Nephron (organoid): ENCODE results near the gene AEN.
A peak's percentile ranks its signal among the peaks of the same experiment; 100 is the strongest.

Experiments
- H3K27ac Mint-ChIP-seq, 3 experiments: 2 replicates each; pipeline ENCODE4 v1.8.0; 2020; ENCODE audit warnings: mixed read lengths in 3 of 3, mild to moderate bottlenecking in 2 of 3, moderate library complexity in 1 of 3
- H3K27me3 Mint-ChIP-seq: 2 replicates; pipeline ENCODE4 v1.8.0; 2021; ENCODE audit warnings: low read depth, mild to moderate bottlenecking, moderate library complexity, mixed read lengths
- H3K36me3 Mint-ChIP-seq: 2 replicates; pipeline ENCODE4 v1.8.0; 2020; ENCODE audit warnings: low read depth, mixed read lengths
- H3K4me1 Mint-ChIP-seq: 2 replicates; pipeline ENCODE4 v1.8.0; 2020; ENCODE audit warnings: mixed read lengths
- H3K4me3 Mint-ChIP-seq, 3 experiments: 2 replicates each; pipeline ENCODE4 v1.8.0; 2020; ENCODE audit warnings: mild to moderate bottlenecking in 3 of 3, mixed read lengths in 3 of 3, moderate library complexity in 2 of 3
- H3K9me3 Mint-ChIP-seq: 2 replicates; pipeline ENCODE4 v1.8.0; 2020; ENCODE audit warnings: mixed read lengths
- TF ChIP-seq, protein P1 (sequence below), 3 experiments: fragments of 200-600 bp; sonication (generic); IDR thresholded peaks; one replicate each; pipeline ENCODE4 v1.5.0; 2021; ENCODE audit warnings: antibody characterized with exemption in 3 of 3; ENCODE audit not compliant: unreplicated experiment in 3 of 3

AEN gene

DNA sequence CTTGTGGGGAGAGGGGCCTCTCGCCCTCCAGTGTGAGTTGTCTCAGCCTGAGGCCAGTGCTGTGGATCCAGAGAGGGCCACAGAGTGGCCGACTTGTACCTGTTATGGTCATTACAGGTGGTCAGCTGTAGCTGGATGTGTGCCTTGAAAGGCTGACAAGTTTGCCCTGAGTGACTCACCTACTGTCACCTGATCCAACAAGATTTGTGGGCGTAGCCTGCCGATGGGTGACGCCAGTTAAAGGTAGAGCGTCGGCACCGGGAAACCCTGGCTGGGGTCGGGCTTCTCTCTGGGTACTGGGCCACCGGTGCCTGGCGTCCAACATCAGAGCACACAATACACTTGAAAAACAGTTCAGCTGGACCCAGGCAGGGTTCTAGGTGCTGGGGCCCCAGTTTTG lies 14.9 kb downstream of the AEN start:
- Mint-ChIP-seq H3K4me1 (peaks cover 6% of the 10 kb centered on the region), H3K27ac (no peak overlapping the region), H3K27me3 (peaks cover 12% of the 10 kb centered on the region), H3K4me3 (no peak overlapping the region), H3K36me3 (peaks cover 16% of the 10 kb centered on the region), H3K9me3 (no peaks in the 10 kb centered on the region)
- TF ChIP-seq, protein P1, sequence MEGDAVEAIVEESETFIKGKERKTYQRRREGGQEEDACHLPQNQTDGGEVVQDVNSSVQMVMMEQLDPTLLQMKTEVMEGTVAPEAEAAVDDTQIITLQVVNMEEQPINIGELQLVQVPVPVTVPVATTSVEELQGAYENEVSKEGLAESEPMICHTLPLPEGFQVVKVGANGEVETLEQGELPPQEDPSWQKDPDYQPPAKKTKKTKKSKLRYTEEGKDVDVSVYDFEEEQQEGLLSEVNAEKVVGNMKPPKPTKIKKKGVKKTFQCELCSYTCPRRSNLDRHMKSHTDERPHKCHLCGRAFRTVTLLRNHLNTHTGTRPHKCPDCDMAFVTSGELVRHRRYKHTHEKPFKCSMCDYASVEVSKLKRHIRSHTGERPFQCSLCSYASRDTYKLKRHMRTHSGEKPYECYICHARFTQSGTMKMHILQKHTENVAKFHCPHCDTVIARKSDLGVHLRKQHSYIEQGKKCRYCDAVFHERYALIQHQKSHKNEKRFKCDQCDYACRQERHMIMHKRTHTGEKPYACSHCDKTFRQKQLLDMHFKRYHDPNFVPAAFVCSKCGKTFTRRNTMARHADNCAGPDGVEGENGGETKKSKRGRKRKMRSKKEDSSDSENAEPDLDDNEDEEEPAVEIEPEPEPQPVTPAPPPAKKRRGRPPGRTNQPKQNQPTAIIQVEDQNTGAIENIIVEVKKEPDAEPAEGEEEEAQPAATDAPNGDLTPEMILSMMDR (IDR thresholded peaks at IDR 0.05; ENCODE audit: unreplicated experiment in 3 of 3) = no peak

DNA sequence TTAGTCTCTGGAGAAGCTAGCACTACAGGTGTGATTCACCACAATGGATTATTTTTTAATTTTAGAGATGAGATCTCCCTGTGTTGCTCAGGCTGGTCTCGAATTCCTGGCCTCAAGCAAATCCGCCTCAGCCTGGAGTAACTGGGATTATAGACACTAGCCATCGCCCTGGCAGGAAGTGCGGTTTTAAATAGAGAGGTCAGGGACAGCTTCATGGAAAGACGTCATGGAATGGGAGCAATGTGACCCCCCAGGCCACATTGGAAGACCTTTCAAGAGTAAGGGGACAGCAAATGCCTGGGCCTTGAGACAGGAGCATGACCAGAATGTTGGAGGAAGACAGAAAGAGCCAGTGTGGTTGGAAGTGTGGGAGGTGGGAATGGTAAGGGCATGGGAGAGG lies 15.5 kb downstream of the AEN start:
- no peaks in the 10 kb centered on the region for H3K9me3 Mint-ChIP-seq

DNA sequence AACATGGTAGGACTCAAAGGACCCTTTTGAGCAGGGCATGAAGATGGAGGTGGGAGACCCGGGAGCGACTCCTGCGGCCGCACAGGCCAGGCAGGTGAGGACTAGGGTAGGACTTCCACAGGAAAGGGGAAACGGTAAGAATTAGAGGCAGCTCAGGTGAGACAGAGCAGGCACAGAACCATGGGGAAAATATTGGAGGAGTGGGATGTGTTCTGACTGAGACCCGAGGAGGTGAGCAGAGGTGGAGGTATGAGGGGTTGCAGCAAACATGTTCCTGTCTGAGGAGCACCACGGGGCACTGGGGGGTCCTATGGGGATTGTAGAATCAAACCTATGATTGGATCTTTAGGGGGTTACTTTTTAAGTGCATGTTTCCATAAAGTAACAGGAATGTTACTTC lies 16.3 kb downstream of the AEN start:
- no peaks in the 10 kb centered on the region for H3K9me3 Mint-ChIP-seq
- no peak overlapping the region for H3K4me3 Mint-ChIP-seq
- H3K4me1 Mint-ChIP-seq = peaks cover 6% of the 10 kb centered on the region
- peaks cover 10% of the 10 kb centered on the region for H3K36me3 Mint-ChIP-seq
- H3K27ac Mint-ChIP-seq = no peak overlapping the region
- TF ChIP-seq, protein P1 (IDR thresholded peaks at IDR 0.05; ENCODE audit: unreplicated experiment in 3 of 3) = no peak
- H3K27me3 Mint-ChIP-seq = peaks cover 12% of the 10 kb centered on the region

More for the DNA sequence above, 15.5 kb downstream of the AEN start:
- Mint-ChIP-seq H3K36me3 (peaks cover 15% of the 10 kb centered on the region), H3K4me3 (no peak overlapping the region), H3K27ac (no peak overlapping the region), H3K4me1 (peaks cover 6% of the 10 kb centered on the region), H3K27me3 (peaks cover 12% of the 10 kb centered on the region)
- TF ChIP-seq, protein P1 (IDR thresholded peaks at IDR 0.05; ENCODE audit: unreplicated experiment in 3 of 3) = no peak

DNA sequence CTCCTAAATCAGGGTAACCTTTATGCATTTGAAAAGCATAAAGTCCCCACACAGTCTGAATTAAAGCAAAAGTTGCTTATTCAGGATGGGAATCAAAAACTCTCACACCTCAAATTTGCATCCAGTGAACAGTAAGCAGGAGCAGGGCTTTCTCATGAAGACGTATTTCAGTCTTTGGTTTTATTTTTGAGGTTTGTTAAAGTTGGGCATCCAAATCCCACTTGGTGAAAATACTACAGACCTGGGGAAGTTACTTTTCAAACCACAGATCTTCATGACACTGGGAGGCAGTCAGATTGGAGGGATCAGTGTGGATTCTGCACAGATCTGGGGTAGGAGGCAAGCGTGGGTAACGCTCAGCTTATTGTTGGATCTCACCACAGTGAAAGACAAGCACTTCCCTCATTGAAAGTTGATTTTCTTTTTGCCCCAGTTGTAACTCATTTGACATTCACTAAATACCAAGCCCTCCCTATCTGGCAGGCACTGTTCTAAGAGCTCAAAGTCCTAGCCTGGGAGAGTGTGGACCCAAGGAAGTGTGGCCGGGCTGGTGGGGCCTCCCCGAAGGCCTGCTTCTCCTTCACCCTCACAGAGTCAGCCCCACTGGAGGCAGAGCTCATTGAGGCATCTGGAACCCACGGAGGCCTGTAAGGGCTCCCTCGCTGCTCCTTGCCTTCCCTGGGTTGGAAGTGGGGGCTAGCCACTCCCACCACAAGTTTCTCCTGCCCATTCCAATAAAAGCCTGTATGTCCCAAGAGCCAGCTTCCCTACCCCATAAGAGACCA lies 16.9 kb downstream of the AEN start:
- Mint-ChIP-seq H3K4me1 (peaks cover 6% of the 10 kb centered on the region), H3K36me3 (peaks cover 7% of the 10 kb centered on the region), H3K4me3 (peak overlapping the region in 2 of 3 experiments; percentile 1 to 51), H3K9me3 (no peaks in the 10 kb centered on the region), H3K27me3 (peaks cover 12% of the 10 kb centered on the region), H3K27ac (no peak overlapping the region)
- TF ChIP-seq, protein P1 (IDR thresholded peaks at IDR 0.05; ENCODE audit: unreplicated experiment in 3 of 3) = no peak

DNA sequence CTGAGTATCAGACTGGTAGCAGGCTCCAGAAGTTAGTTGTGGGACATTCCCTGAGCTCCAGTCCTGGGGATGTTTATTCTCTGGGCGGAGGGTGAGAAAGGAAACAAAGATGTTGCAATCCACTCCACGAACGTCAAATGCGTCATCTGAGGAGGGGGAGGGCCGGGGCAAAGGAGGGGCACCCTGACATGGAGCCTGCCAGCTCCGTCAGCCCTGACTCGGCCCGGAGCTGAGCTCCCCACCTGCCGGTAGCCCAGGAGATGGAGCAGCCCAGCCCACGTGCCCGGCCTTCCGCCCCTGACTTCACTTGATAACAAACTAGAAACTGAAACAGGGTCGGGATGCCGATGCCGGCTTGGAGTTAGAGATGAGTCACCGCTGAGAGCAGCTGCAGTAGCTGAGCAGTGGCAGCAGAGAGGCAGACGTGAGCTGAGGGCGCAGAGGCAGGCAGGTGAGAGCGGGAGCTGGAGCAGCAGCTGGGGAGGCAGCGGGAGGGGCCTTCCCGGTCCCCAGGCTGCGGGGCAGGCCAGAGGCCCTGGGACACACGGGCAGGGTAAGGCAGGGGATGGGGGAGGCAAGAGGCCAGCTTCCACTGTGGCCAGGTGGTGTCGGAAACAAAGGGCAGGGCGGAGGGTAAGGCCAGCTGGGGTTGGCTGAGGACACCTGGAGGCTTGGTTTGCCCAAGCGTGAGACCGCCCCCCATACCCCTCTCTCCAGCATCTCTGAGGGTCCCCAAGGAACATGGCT lies 17.7 kb downstream of the AEN start, which contains the start of gene ISG20:
Gene ISG20 (plus strand): TSS at position 391 of the 747 bp plus-strand sequence. CDS start 351 bp downstream, at position 742.
- peaks cover 6% of the 10 kb centered on the region for H3K4me1 Mint-ChIP-seq
- H3K4me3 Mint-ChIP-seq = peak within 1 kb of the TSS; percentile 1 to 51 (median 38)
- H3K9me3 Mint-ChIP-seq = no peaks in the 10 kb centered on the region
- peak within 1 kb of the TSS in 2 of 3 experiments; percentile 8 to 10 for H3K27ac Mint-ChIP-seq
- H3K36me3 Mint-ChIP-seq = peaks cover under 1% of the 10 kb centered on the region
- peaks cover 12% of the 10 kb centered on the region for H3K27me3 Mint-ChIP-seq
- TF ChIP-seq, protein P1 (IDR thresholded peaks at IDR 0.05; ENCODE audit: unreplicated experiment in 3 of 3) = peak in 1 of 3 experiments; percentile 16
